HepG2 (cell line): ENCODE results near the gene ANAPC10. TPM values are rescaled to one million over a fixed set of nuclear protein-coding genes. Genes with fewer than 3 reads are reported as not detected.

ENCODE experiments used
- ATAC-seq: fragments of 200-7000 bp; cut with Tn5 transposase; 3 replicates; pipeline ENCODE4 v1.9.1; 2020; ENCODE audit warnings: mild to moderate bottlenecking, moderate library complexity
- BruUV-seq: library from RNA; stranded (reverse); fragments of 400-500 nt; replicated peaks from 2 replicates; lab custom pipeline; 2021; lab: Mats Ljungman, UMichigan
- CTCF ChIA-PET: fragments of 300-600 bp; formaldehyde crosslinking; extraction: SDS; loops from one replicate; lab custom pipeline; 2021; ENCODE audit warnings: low total read pairs, inconsistent platforms, low intra/inter-chr PET ratio; lab: Yijun Ruan, JAX
- POLR2A ChIA-PET: fragments of 350-600 bp; sonication (Branson Sonifier 250); formaldehyde crosslinking; loops from one replicate; lab custom pipeline; 2020; ENCODE audit warnings: antibody characterized with exemption, inconsistent platforms; lab: Yijun Ruan, JAX
- DNase-seq: peaks from one replicate; pipeline ENCODE4 v3.0.0-alpha.2; 2015; ENCODE audit warnings: low spot score
- FAIRE-seq: peaks from 3 replicates; lab custom pipeline; 2011; peaks lifted over from hg19 to GRCh38; lab: Jason Lieb, UNC
- H2AFZ ChIP-seq: one replicate; pipeline ENCODE4 v1.6.1; 2011; ENCODE audit warnings: low read length, inconsistent platforms
- H3K27ac ChIP-seq: fragments of 300-600 bp; 3 replicates; pipeline ENCODE4 v1.8.0; 2011; ENCODE audit warnings: mixed run types, mild to moderate bottlenecking, mixed read lengths, low read length, inconsistent platforms; ENCODE audit not compliant: insufficient read depth; ENCODE audit errors: extremely low read length
- H3K27me3 ChIP-seq, 2 experiments: fragments of 200-600 bp in 1 of 2; 2 replicates in 1 of 2; 3 replicates in 1 of 2; pipeline versions ENCODE4 v1.6.0 to v1.8.0; 2011; ENCODE audit warnings: low read length in 2 of 2, mild to moderate bottlenecking in 2 of 2, moderate library complexity in 2 of 2, inconsistent platforms in 1 of 2; ENCODE audit not compliant: insufficient read depth in 2 of 2, control insufficient read depth in 1 of 2
- H3K36me3 ChIP-seq, 2 experiments: fragments of 200-600 bp in 1 of 2; replicated peaks in 1 of 2; 2 replicates in 1 of 2; 3 replicates in 1 of 2; pipeline versions ENCODE4 v1.5.1 to v1.8.0; 2011; ENCODE audit warnings: low read length in 2 of 2, inconsistent platforms in 1 of 2; ENCODE audit not compliant: insufficient read depth in 2 of 2, control insufficient read depth in 1 of 2
- H3K4me1 ChIP-seq: 2 replicates; pipeline ENCODE4 v1.5.1; 2012; ENCODE audit warnings: low read length, inconsistent platforms; ENCODE audit not compliant: insufficient read depth
- H3K4me2 ChIP-seq: 2 replicates; pipeline ENCODE4 v1.6.0; 2011; ENCODE audit warnings: low read depth, low read length, inconsistent platforms
- H3K4me3 ChIP-seq, 3 experiments: fragments of 200-600 bp in 1 of 3; sonication (generic), shearing (Covaris generic) in 1 of 3; replicated peaks in 1 of 3; 2 replicates each; pipeline ENCODE4 v1.5.1; 2011 to 2016; ENCODE audit warnings: low read length in 3 of 3, inconsistent platforms in 2 of 3, low read depth in 2 of 3, mild to moderate bottlenecking in 2 of 3, control low read depth in 1 of 3, mixed read lengths in 1 of 3; ENCODE audit not compliant: insufficient read depth in 1 of 3
- H3K79me2 ChIP-seq: one replicate; pipeline ENCODE4 v1.6.1; 2011; ENCODE audit warnings: low read length, inconsistent platforms; ENCODE audit not compliant: insufficient read depth
- H3K9ac ChIP-seq: 2 replicates; pipeline ENCODE4 v1.6.0; 2011; ENCODE audit warnings: mild to moderate bottlenecking, low read depth, low read length, inconsistent platforms; ENCODE audit not compliant: insufficient read depth
- H3K9me3 ChIP-seq: 2 replicates; pipeline ENCODE4 v1.5.1; 2012; ENCODE audit warnings: mild to moderate bottlenecking, low read length
- H4K20me1 ChIP-seq: 2 replicates; pipeline ENCODE4 v1.6.0; 2011; ENCODE audit warnings: inconsistent platforms, mild to moderate bottlenecking, low read length, moderate library complexity; ENCODE audit not compliant: insufficient read depth
- ATF7 ChIP-seq, 2 experiments: fragments of 450-650 bp in 1 of 2; sonication (generic) in 1 of 2; formaldehyde crosslinking in 1 of 2; IDR thresholded peaks; 2 replicates each; pipeline versions ENCODE4 v1.4.0 to v1.6.1; 2016 to 2020; ENCODE audit warnings: antibody characterized with exemption in 1 of 2, mild to moderate bottlenecking in 1 of 2, missing genetic modification reagents in 1 of 2
- DMAP1 ChIP-seq: IDR thresholded peaks from 2 replicates; pipeline ENCODE4 v1.6.1; 2016
- ETV6 ChIP-seq: sonication (generic); formaldehyde crosslinking; conservative IDR thresholded peaks from 2 replicates; pipeline ENCODE4 v1.4.0; 2020; ENCODE audit warnings: missing genetic modification reagents
- HNF4A ChIP-seq: sonication (generic); formaldehyde crosslinking; IDR thresholded peaks from 2 replicates; pipeline ENCODE4 v1.4.0; 2020; ENCODE audit warnings: missing genetic modification reagents
- NBN ChIP-seq: fragments of 450-650 bp; conservative IDR thresholded peaks from 2 replicates; pipeline ENCODE4 v1.6.1; 2017
- PAWR ChIP-seq: sonication (generic); formaldehyde crosslinking; IDR thresholded peaks from 2 replicates; pipeline ENCODE4 v1.4.0; 2020; ENCODE audit warnings: missing genetic modification reagents, mild to moderate bottlenecking, borderline replicate concordance
- RARA ChIP-seq: IDR thresholded peaks from 2 replicates; pipeline ENCODE4 v1.6.1; 2016; ENCODE audit warnings: missing genetic modification reagents, missing compliant biosample characterization
- RBFOX2 ChIP-seq: fragments of 200-400 bp; formaldehyde crosslinking; IDR thresholded peaks from 2 replicates; pipeline ENCODE4 v1.6.1; 2017; ENCODE audit warnings: low read depth, mild to moderate bottlenecking, low read length
- THYN1 ChIP-seq: sonication (generic); formaldehyde crosslinking; IDR thresholded peaks from 2 replicates; pipeline ENCODE4 v1.8.1; 2023; ENCODE audit warnings: low read depth, mild to moderate bottlenecking, moderate library complexity, missing genetic modification reagents, borderline replicate concordance
- ZNF782 ChIP-seq: sonication (generic); formaldehyde crosslinking; IDR thresholded peaks from 2 replicates; pipeline ENCODE4 v1.4.0; 2020; ENCODE audit warnings: missing genetic modification reagents, mild to moderate bottlenecking, borderline replicate concordance
- WGBS: methylation state at CpG from one replicate; pipeline ENCODE4 v1.1.6; 2017; ENCODE audit warnings: low lambda C conversion rate; 5-methylcytosine and 5-hydroxymethylcytosine counted together
- in situ Hi-C: cut with HindIII; loops from 2 replicates; pipeline ENCODE4 v1.10.0; 2017; ENCODE audit warnings: low pct_unique_long_range_greater_than_20kb; ENCODE audit not compliant: extremely low pct_ligation_motif_present
- intact Hi-C: fragments of 100-400 bp; cut with micrococcal nuclease; formaldehyde crosslinking; loops from one replicate; pipeline ENCODE4 v1.10.0; 2022; ENCODE audit not compliant: unreplicated experiment
- polyA plus RNA-seq, 8 experiments: library from polyadenylated mRNA; depleted of rRNA in 3 of 8; stranded (reverse) in 7 of 8; unstranded in 1 of 8; fragments of >200 nt; fragmentation: Illumina TruSeq in 4 of 8; extraction: Trizol in 4 of 8; gene quantifications; 2 replicates each; pipeline versions ENCODE4 v1.2.1 to v1.2.3, GENCODE V29; 2011 to 2016; ENCODE audit warnings: low read depth in 4 of 8, missing spikeins in 1 of 8, mixed read lengths in 1 of 8; ENCODE audit not compliant: insufficient read depth in 1 of 8
- total RNA-seq, 5 experiments: library from RNA; depleted of rRNA; stranded (reverse); fragments of >200 nt; fragmentation: Illumina TruSeq; extraction: Trizol; gene quantifications; 2 replicates each; pipeline ENCODE4 v1.2.3, GENCODE V29; 2016; ENCODE audit warnings: low read depth in 1 of 5
- TF ChIP-seq, protein P1 (sequence below): sonication (generic); formaldehyde crosslinking; IDR thresholded peaks from 2 replicates; pipeline ENCODE4 v1.5.0; 2020; ENCODE audit warnings: mild to moderate bottlenecking, missing genetic modification reagents
- TF ChIP-seq, protein P2 (sequence below): sonication (generic); formaldehyde crosslinking; IDR thresholded peaks from 2 replicates; pipeline ENCODE4 v1.4.0; 2020; ENCODE audit warnings: missing genetic modification reagents
- TF ChIP-seq, protein P3 (sequence below): sonication (generic); formaldehyde crosslinking; IDR thresholded peaks from 2 replicates; pipeline ENCODE4 v1.9.0; 2021; ENCODE audit warnings: missing genetic modification reagents, mild to moderate bottlenecking, borderline replicate concordance

Gene ANAPC10
- total and polyA plus RNA-seq, 2 of the 13 experiments (the other 11 are each of a cell fraction or from before 2014, with no cell fraction given), result 21.9 to 32.7 TPM

DNA sequence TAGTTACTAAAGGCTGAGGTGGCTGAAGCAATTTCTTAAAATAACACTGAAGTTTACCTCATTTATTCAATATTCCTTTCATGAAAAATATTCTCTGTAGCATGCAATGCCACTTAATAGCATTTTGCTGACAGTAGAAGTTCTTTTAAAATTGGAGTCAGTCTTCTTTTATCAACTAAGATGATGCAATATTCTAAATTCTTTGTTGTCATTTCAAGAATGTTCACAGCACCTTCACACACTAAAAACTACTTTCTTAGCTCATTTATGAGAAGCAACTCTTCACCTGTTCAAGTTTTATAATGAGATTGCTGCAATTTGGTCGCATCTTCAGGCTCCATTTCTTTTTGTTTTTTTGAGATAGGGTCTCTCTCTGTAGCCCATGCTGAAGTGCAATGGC lies 48.8 kb downstream of the ANAPC10 start:
- BruUV-seq, result no TSS peak
- Histone ChIP-seq H3K36me3 (peaks cover 0 to 10% of the 10 kb centered on the region in 2 experiments; a peak in 2 of 5 replicates), H3K9me3 (no peaks in the 10 kb centered on the region), H2AFZ (no peak overlapping the region), H3K79me2 (no peaks in the 10 kb centered on the region), H3K27ac (no peak overlapping the region), H3K4me1 (no peaks in the 10 kb centered on the region), H3K9ac (no peak overlapping the region), H3K4me3 (no peak overlapping the region), H3K4me2 (no peak overlapping the region), H4K20me1 (no peaks in the 10 kb centered on the region), H3K27me3 (no peaks in the 10 kb centered on the region)
- intact Hi-C loops (no loop called here), in situ Hi-C loops (no loop called here)
- no peak for TF ChIP-seq ETV6 (CRISPR knock-in tag)
- peak; percentile 33; the same call in 1 of the 2 replicates for TF ChIP-seq ATF7 (IDR thresholded peaks at IDR 0.05)
- no peak for TF ChIP-seq ATF7 (CRISPR knock-in tag; IDR thresholded peaks at IDR 0.05)
- CTCF ChIA-PET, result no interaction called here
- POLR2A ChIA-PET, result no interaction called here
- 100% methylated on average over 1 of the region's 1 CpG for WGBS
- no peak for ATAC-seq
- FAIRE-seq, result no peak
- no peak for DNase-seq

DNA sequence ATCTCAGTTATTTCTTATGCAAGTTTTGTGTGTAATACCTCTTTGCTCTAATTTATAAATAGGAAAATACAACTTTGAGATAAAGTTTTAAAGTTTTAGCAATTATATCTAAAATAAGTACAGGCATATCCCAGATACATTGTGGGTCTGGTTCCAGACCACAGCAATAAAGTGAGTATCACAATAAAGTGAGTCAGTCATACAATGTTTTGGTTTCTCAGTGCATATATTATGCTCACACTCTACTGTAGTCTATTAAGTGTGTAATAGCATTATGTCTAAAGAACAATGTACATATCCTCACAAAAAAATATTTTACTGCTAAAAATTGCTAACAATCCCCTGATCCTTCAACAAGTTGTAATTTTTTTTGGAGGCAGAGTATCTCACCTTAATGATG lies 49.2 kb downstream of the ANAPC10 start:
- DNase-seq, result no peak
- CTCF ChIA-PET, result no interaction called here
- BruUV-seq, result no TSS peak
- no peaks in the 10 kb centered on the region for H3K27me3 ChIP-seq
- no peak for ATAC-seq
- in situ Hi-C loops (no loop called here), intact Hi-C loops (no loop called here)
- no peaks in the 10 kb centered on the region for H3K9me3 ChIP-seq
- H3K27ac ChIP-seq, result no peak overlapping the region
- no peaks in the 10 kb centered on the region for H4K20me1 ChIP-seq
- no peak overlapping the region for H3K9ac ChIP-seq
- no peak overlapping the region for H3K4me3 ChIP-seq
- H3K4me2 ChIP-seq, result no peak overlapping the region
- POLR2A ChIA-PET, result no interaction called here
- no peaks in the 10 kb centered on the region for H3K4me1 ChIP-seq
- H3K79me2 ChIP-seq, result no peaks in the 10 kb centered on the region
- H2AFZ ChIP-seq, result no peak overlapping the region
- FAIRE-seq, result no peak
- H3K36me3 ChIP-seq, result peaks cover 0 to 10% of the 10 kb centered on the region in 2 experiments; a peak in 2 of 5 replicates
- no peak for TF ChIP-seq ZNF782 (CRISPR knock-in tag)
- TF ChIP-seq RBFOX2, result no peak
- TF ChIP-seq RARA (CRISPR knock-in tag), result no peak
- TF ChIP-seq HNF4A (CRISPR knock-in tag), result no peak
- no peak for TF ChIP-seq PAWR (CRISPR knock-in tag)
- TF ChIP-seq DMAP1, result no peak
- TF ChIP-seq, protein P1, sequence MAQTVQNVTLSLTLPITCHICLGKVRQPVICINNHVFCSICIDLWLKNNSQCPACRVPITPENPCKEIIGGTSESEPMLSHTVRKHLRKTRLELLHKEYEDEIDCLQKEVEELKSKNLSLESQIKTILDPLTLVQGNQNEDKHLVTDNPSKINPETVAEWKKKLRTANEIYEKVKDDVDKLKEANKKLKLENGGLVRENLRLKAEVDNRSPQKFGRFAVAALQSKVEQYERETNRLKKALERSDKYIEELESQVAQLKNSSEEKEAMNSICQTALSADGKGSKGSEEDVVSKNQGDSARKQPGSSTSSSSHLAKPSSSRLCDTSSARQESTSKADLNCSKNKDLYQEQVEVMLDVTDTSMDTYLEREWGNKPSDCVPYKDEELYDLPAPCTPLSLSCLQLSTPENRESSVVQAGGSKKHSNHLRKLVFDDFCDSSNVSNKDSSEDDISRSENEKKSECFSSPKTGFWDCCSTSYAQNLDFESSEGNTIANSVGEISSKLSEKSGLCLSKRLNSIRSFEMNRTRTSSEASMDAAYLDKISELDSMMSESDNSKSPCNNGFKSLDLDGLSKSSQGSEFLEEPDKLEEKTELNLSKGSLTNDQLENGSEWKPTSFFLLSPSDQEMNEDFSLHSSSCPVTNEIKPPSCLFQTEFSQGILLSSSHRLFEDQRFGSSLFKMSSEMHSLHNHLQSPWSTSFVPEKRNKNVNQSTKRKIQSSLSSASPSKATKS, result no peak
- TF ChIP-seq THYN1 (CRISPR knock-in tag), result no peak
- TF ChIP-seq, protein P2, sequence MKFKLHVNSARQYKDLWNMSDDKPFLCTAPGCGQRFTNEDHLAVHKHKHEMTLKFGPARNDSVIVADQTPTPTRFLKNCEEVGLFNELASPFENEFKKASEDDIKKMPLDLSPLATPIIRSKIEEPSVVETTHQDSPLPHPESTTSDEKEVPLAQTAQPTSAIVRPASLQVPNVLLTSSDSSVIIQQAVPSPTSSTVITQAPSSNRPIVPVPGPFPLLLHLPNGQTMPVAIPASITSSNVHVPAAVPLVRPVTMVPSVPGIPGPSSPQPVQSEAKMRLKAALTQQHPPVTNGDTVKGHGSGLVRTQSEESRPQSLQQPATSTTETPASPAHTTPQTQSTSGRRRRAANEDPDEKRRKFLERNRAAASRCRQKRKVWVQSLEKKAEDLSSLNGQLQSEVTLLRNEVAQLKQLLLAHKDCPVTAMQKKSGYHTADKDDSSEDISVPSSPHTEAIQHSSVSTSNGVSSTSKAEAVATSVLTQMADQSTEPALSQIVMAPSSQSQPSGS (CRISPR knock-in tag), result no peak
- TF ChIP-seq NBN, result no peak
- TF ChIP-seq, protein P3, sequence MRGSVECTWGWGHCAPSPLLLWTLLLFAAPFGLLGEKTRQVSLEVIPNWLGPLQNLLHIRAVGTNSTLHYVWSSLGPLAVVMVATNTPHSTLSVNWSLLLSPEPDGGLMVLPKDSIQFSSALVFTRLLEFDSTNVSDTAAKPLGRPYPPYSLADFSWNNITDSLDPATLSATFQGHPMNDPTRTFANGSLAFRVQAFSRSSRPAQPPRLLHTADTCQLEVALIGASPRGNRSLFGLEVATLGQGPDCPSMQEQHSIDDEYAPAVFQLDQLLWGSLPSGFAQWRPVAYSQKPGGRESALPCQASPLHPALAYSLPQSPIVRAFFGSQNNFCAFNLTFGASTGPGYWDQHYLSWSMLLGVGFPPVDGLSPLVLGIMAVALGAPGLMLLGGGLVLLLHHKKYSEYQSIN (CRISPR knock-in tag), result no peak
